ENCODE measurements around the gene KLF6. TPM values are rescaled to one million over a fixed set of nuclear protein-coding genes. Genes with fewer than 3 reads are reported as not detected.

KLF6 gene
- total and polyA plus RNA-seq, 9 of the 15 experiments (the other 6 are each of a cell fraction or from before 2014, with no cell fraction given) = 3.2 to 23.9 (median 8.0) TPM

- TF ChIP-seq REST (IDR thresholded peaks at IDR 0.05; ENCODE audit: borderline replicate concordance) (no peak), REST (CRISPR knock-in tag; IDR thresholded peaks at IDR 0.05; ENCODE audit: low read depth) (no peak), SPI1 (IDR thresholded peaks at IDR 0.05; ENCODE audit: borderline replicate concordance, low read depth, low read length) (no peak), CTBP1 (IDR thresholded peaks at IDR 0.05; ENCODE audit: borderline replicate concordance) (peak; percentile 43; the same call in 1 of the 2 replicates), CEBPG (CRISPR knock-in tag; IDR thresholded peaks at IDR 0.05) (no peak), CEBPG (tag; conservative IDR thresholded peaks at IDR 0.05 in 1 of 2, IDR thresholded peaks at IDR 0.05 in 1 of 2) (no peak), BHLHE40 (IDR thresholded peaks at IDR 0.05; ENCODE audit: low read length) (peak; percentile 20; the same call in 1 of the 2 replicates), ZBTB33 (CRISPR knock-in tag; IDR thresholded peaks at IDR 0.05) (no peak), JUN (IDR thresholded peaks at IDR 0.05; ENCODE audit: borderline replicate concordance, low read depth, low read length) (peak; percentile 68), JUN (CRISPR knock-in tag; IDR thresholded peaks at IDR 0.05; ENCODE audit: borderline replicate concordance) (no peak), SMARCA4 (IDR thresholded peaks at IDR 0.05) (peak; percentile 41; the same call in 1 of the 2 replicates), FOXK1 (CRISPR knock-in tag; IDR thresholded peaks at IDR 0.05; ENCODE audit: borderline replicate concordance) (no peak), CLOCK (CRISPR knock-in tag; IDR thresholded peaks at IDR 0.05; ENCODE audit: borderline replicate concordance) (no peak), SMARCE1 (IDR thresholded peaks at IDR 0.05) (peak; percentile 45; the same call in 1 of the 2 replicates), NR3C1 (CRISPR knock-in tag; IDR thresholded peaks at IDR 0.05) (no peak)
Observed at GRCh38 chr10:3825244-3825643, 40.2 kb upstream of the KLF6 start (continued).

Measured in K562 (cell line).